KMS-11 (cell line): ENCODE results near the gene ATG14.

Source experiments
- H2AFZ ChIP-seq: fragments of 200-600 bp; sonication (generic); 2 replicates; pipeline ENCODE4 v1.6.1; 2016; ENCODE audit warnings: antibody characterized with exemption, mixed run types, low read depth
- H3K27ac ChIP-seq: fragments of 200-600 bp; sonication (generic); 2 replicates; pipeline ENCODE4 v1.6.1; 2016; ENCODE audit warnings: mild to moderate bottlenecking, mixed run types
- H3K27me3 ChIP-seq: fragments of 200-600 bp; sonication (generic); 2 replicates; pipeline ENCODE4 v1.6.1; 2017; ENCODE audit warnings: mild to moderate bottlenecking, low read depth, mixed run types, moderate library complexity; ENCODE audit not compliant: insufficient read depth
- H3K36me3 ChIP-seq: fragments of 200-600 bp; sonication (generic); 2 replicates; pipeline ENCODE4 v1.6.1; 2017; ENCODE audit warnings: mild to moderate bottlenecking, mixed run types; ENCODE audit not compliant: insufficient read depth
- H3K4me1 ChIP-seq: fragments of 200-600 bp; sonication (generic); 2 replicates; pipeline ENCODE4 v1.6.1; 2016; ENCODE audit warnings: mild to moderate bottlenecking, low read depth, mixed run types; ENCODE audit not compliant: poor library complexity, severe bottlenecking
- H3K4me2 ChIP-seq: fragments of 200-600 bp; sonication (generic); 2 replicates; pipeline ENCODE4 v1.7.0; 2016; ENCODE audit warnings: mild to moderate bottlenecking, mixed run types
- H3K4me3 ChIP-seq: fragments of 200-600 bp; sonication (generic); IDR thresholded peaks from 2 replicates; pipeline ENCODE4 v1.6.1; 2017; ENCODE audit warnings: low read depth, low read length, mixed read lengths; ENCODE audit not compliant: insufficient read depth
- H3K79me2 ChIP-seq: fragments of 200-600 bp; sonication (generic); 2 replicates; pipeline ENCODE4 v1.6.1; 2016; ENCODE audit warnings: low read depth, mixed run types; ENCODE audit not compliant: insufficient read depth
- H3K9ac ChIP-seq: fragments of 200-600 bp; sonication (generic); 2 replicates; pipeline ENCODE4 v1.6.1; 2016; ENCODE audit warnings: mild to moderate bottlenecking, mixed run types
- H4K20me1 ChIP-seq: fragments of 200-600 bp; sonication (generic); 2 replicates; pipeline ENCODE4 v1.6.1; 2016; ENCODE audit warnings: mild to moderate bottlenecking, mixed run types; ENCODE audit not compliant: insufficient read depth
- TF ChIP-seq, protein P1 (sequence below): fragments of 200-600 bp; sonication (generic); conservative IDR thresholded peaks from 2 replicates; pipeline ENCODE4 v1.6.1; 2017; ENCODE audit warnings: low read depth, mild to moderate bottlenecking, antibody characterized with exemption, low read length, moderate library complexity, mixed read lengths

The ATG14 gene

DNA sequence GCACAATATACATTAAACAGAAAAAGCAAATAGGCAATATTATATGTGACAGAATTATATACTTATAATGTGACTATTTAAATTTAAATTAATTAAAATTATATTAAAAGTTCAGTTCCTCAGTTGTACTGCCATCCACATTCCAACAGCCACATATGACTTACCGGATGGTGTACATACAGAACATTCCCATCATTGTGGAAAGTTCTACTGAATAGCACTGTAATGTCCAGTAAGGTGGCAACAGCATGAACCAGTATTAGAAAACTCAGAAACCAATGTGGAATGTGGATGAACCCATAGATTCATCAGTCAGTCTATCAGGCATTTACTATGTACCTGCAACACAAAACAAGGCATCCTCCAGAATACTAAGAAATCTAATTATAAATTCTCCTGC, 12.4 kb downstream of the ATG14 start:
- H3K27ac ChIP-seq, result no peak overlapping the region
- no peaks in the 10 kb centered on the region for H3K36me3 ChIP-seq
- TF ChIP-seq, protein P1, sequence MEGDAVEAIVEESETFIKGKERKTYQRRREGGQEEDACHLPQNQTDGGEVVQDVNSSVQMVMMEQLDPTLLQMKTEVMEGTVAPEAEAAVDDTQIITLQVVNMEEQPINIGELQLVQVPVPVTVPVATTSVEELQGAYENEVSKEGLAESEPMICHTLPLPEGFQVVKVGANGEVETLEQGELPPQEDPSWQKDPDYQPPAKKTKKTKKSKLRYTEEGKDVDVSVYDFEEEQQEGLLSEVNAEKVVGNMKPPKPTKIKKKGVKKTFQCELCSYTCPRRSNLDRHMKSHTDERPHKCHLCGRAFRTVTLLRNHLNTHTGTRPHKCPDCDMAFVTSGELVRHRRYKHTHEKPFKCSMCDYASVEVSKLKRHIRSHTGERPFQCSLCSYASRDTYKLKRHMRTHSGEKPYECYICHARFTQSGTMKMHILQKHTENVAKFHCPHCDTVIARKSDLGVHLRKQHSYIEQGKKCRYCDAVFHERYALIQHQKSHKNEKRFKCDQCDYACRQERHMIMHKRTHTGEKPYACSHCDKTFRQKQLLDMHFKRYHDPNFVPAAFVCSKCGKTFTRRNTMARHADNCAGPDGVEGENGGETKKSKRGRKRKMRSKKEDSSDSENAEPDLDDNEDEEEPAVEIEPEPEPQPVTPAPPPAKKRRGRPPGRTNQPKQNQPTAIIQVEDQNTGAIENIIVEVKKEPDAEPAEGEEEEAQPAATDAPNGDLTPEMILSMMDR, result no peak
- H4K20me1 ChIP-seq, result no peaks in the 10 kb centered on the region
- no peaks in the 10 kb centered on the region for H3K27me3 ChIP-seq
- H3K4me3 ChIP-seq, result no peak overlapping the region
- H3K4me2 ChIP-seq, result no peak overlapping the region
- no peak overlapping the region for H2AFZ ChIP-seq
- H3K4me1 ChIP-seq, result no peaks in the 10 kb centered on the region
- H3K9ac ChIP-seq, result no peak overlapping the region
- 0 out of 2 replicates have a peak, but pooled peaks cover 6% of the 10 kb centered on the region for H3K79me2 ChIP-seq

DNA sequence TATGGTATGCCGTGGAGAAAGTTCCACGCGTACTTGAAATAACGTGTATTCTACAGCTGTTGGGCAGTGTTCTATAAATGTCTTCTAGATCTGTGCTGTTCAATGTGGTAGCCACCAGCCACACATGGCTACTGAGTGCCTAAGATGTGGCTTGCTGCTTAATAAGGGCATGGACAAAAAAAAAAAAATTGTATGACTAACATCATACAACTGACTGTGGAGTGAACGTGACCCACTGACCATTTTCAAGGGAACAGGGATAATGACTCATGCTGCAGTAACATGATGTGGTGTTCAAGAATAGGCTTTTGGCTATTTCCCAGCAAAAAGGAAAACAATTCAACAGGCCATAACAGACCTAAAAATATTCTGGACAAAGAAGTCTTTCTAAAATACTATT, 13.0 kb downstream of the ATG14 start:
- no peak overlapping the region for H3K27ac ChIP-seq
- no peaks in the 10 kb centered on the region for H4K20me1 ChIP-seq
- no peaks in the 10 kb centered on the region for H3K4me1 ChIP-seq

DNA sequence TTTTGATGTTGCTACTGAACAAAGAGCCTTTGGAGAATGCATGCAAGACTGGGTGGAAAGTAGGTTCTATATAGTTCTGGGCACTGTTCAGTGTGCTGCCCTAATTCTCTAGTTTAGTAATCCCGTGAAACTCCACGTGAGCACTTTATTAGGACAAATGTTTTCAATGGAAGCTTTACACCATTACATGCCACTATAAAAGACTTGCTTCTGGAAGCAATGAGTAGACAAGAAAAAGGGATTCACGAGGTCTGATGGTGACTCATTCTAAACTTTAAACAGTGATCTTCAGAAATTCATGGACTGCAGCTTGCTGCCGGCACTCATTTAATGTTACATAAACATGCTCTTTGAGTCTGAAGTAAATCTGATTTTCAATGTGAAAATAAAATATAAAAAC, 22.3 kb downstream of the ATG14 start:
- Histone ChIP-seq H3K27me3 (no peaks in the 10 kb centered on the region), H2AFZ (no peak overlapping the region), H3K4me2 (no peak overlapping the region), H3K4me1 (no peaks in the 10 kb centered on the region), H3K36me3 (no peaks in the 10 kb centered on the region), H3K4me3 (no peak overlapping the region), H4K20me1 (no peaks in the 10 kb centered on the region), H3K79me2 (no peaks in the 10 kb centered on the region), H3K9ac (no peak overlapping the region), H3K27ac (no peak overlapping the region)
- TF ChIP-seq, protein P1, result no peak

More for the DNA sequence above, 13.0 kb downstream of the ATG14 start:
- Histone ChIP-seq H3K79me2 (0 out of 2 replicates have a peak, but pooled peaks cover 6% of the 10 kb centered on the region), H3K36me3 (no peaks in the 10 kb centered on the region), H2AFZ (no peak overlapping the region), H3K27me3 (no peaks in the 10 kb centered on the region), H3K9ac (no peak overlapping the region), H3K4me2 (no peak overlapping the region), H3K4me3 (no peak overlapping the region)
- TF ChIP-seq, protein P1, result no peak

DNA sequence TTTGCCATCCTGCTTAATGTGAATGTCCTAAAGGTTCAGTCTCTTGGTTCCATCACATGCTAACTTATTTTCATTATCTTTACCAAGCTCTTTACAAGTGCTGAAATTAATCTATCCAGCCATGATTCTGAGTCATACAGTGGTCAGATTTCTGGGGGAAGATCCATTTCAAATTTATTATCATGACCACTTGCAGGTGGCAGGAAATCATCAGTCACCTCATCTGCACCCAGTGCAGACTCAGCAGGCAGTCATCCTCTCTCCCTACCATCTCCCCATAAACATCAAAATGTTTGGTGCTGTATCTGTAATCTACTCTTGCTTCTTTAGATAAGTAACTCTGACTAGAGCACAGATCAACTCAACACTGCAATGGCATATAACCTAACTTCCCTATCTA, 23.5 kb downstream of the ATG14 start:
- TF ChIP-seq, protein P1, result no peak
- H3K27ac ChIP-seq, result no peak overlapping the region
- no peaks in the 10 kb centered on the region for H4K20me1 ChIP-seq
- H3K79me2 ChIP-seq, result no peaks in the 10 kb centered on the region
- H3K4me1 ChIP-seq, result no peaks in the 10 kb centered on the region
- H2AFZ ChIP-seq, result no peak overlapping the region
- H3K4me3 ChIP-seq, result no peak overlapping the region
- H3K9ac ChIP-seq, result no peak overlapping the region
- H3K36me3 ChIP-seq, result no peaks in the 10 kb centered on the region
- H3K27me3 ChIP-seq, result no peaks in the 10 kb centered on the region
- H3K4me2 ChIP-seq, result no peak overlapping the region
